Measurements from ENCODE around the gene DCTN3.

Gene DCTN3

GRCh38 chr9:34578241-34579103 lies 41.8 kb downstream of the DCTN3 start:
- 11% methylated on average over 12 of the region's 28 CpGs for WGBS
- DNase-seq, result peak; percentile 58
- no peak overlapping the region for H2BK15ac ChIP-seq (ENCODE audit: low read depth, poor library complexity, severe bottlenecking)
- H3K4me1 ChIP-seq (ENCODE audit: control insufficient read depth, insufficient read depth, low read depth, low read length), result peaks cover 12% of the 10 kb centered on the region
- H3K36me3 ChIP-seq (ENCODE audit: control insufficient read depth in 1 of 2, insufficient read depth in 2 of 2, low read depth in 1 of 2, low read length in 2 of 2), result no peaks in the 10 kb centered on the region
- peak overlapping the region; percentile 35 to 41 for H3K4me3 ChIP-seq (ENCODE audit: insufficient read depth in 1 of 2, low read depth in 1 of 2, low read length in 2 of 2)
- no peaks in the 10 kb centered on the region for H3K9me3 ChIP-seq (ENCODE audit: control insufficient read depth, low read length)
- H2BK120ac ChIP-seq (ENCODE audit: low read depth, low read length), result no peak overlapping the region
- no peak overlapping the region for H2BK5ac ChIP-seq (ENCODE audit: low read depth, low read length, poor library complexity, severe bottlenecking)
- no peak overlapping the region for H2BK12ac ChIP-seq (ENCODE audit: low read length in 2 of 2)
- H3K27me3 ChIP-seq (ENCODE audit: control insufficient read depth in 1 of 2, insufficient read depth in 1 of 2, low read length in 2 of 2), result peaks cover 74 to 95% of the 10 kb centered on the region in 2 experiments
- H3K23ac ChIP-seq (ENCODE audit: low read length in 2 of 2), result peak overlapping the region in 1 of 2 experiments; percentile 94
- no peak overlapping the region for H3K4ac ChIP-seq (ENCODE audit: low read depth in 1 of 2, low read length in 2 of 2)
- no peak overlapping the region for H4K8ac ChIP-seq (ENCODE audit: low read length)
- H4K91ac ChIP-seq (ENCODE audit: low read length), result no peak overlapping the region
- no peak overlapping the region for H2AK5ac ChIP-seq (ENCODE audit: low read length, severe bottlenecking)
- H2AFZ ChIP-seq (ENCODE audit: low read depth, low read length), result no peak overlapping the region
- H3K18ac ChIP-seq (ENCODE audit: low read depth in 1 of 2, low read length in 2 of 2), result no peak overlapping the region
- H3K14ac ChIP-seq (ENCODE audit: low read length in 2 of 2), result no peak overlapping the region
- peak overlapping the region; percentile 45 for H3K9ac ChIP-seq (ENCODE audit: low read length)
- peak overlapping the region; percentile 66 for H3K4me2 ChIP-seq (ENCODE audit: low read length, poor library complexity, severe bottlenecking)
- H3K79me1 ChIP-seq (replicated peaks; ENCODE audit: low read length, poor library complexity, severe bottlenecking), result no peaks in the 10 kb centered on the region
- H3K27ac ChIP-seq (ENCODE audit: low read length, poor library complexity, severe bottlenecking), result no peak overlapping the region

GRCh38 chr9:34577400-34578240 lies 42.7 kb downstream of the DCTN3 start:
- Histone ChIP-seq H3K36me3 (ENCODE audit: control insufficient read depth in 1 of 2, insufficient read depth in 2 of 2, low read depth in 1 of 2, low read length in 2 of 2) (no peaks in the 10 kb centered on the region), H3K9me3 (ENCODE audit: control insufficient read depth, low read length) (no peaks in the 10 kb centered on the region), H2BK15ac (ENCODE audit: low read depth, poor library complexity, severe bottlenecking) (no peak overlapping the region), H2BK5ac (ENCODE audit: low read depth, low read length, poor library complexity, severe bottlenecking) (no peak overlapping the region), H3K4me3 (ENCODE audit: insufficient read depth in 1 of 2, low read depth in 1 of 2, low read length in 2 of 2) (peak overlapping the region; percentile 35 to 41), H3K27me3 (ENCODE audit: control insufficient read depth in 1 of 2, insufficient read depth in 1 of 2, low read length in 2 of 2) (peaks cover 65 to 95% of the 10 kb centered on the region in 2 experiments), H3K27ac (ENCODE audit: low read length, poor library complexity, severe bottlenecking) (no peak overlapping the region), H2BK12ac (ENCODE audit: low read length in 2 of 2) (peak overlapping the region in 1 of 2 experiments; percentile 24), H4K91ac (ENCODE audit: low read length) (no peak overlapping the region), H2AFZ (ENCODE audit: low read depth, low read length) (no peak overlapping the region), H4K8ac (ENCODE audit: low read length) (no peak overlapping the region), H3K14ac (ENCODE audit: low read length in 2 of 2) (no peak overlapping the region), H3K4ac (ENCODE audit: low read depth in 1 of 2, low read length in 2 of 2) (no peak overlapping the region), H3K4me2 (ENCODE audit: low read length, poor library complexity, severe bottlenecking) (peak overlapping the region; percentile 66), H3K79me1 (replicated peaks; ENCODE audit: low read length, poor library complexity, severe bottlenecking) (no peaks in the 10 kb centered on the region), H3K23ac (ENCODE audit: low read length in 2 of 2) (peak overlapping the region in 1 of 2 experiments; percentile 34), H2AK5ac (ENCODE audit: low read length, severe bottlenecking) (no peak overlapping the region), H3K4me1 (ENCODE audit: control insufficient read depth, insufficient read depth, low read depth, low read length) (peaks cover 12% of the 10 kb centered on the region), H3K18ac (ENCODE audit: low read depth in 1 of 2, low read length in 2 of 2) (no peak overlapping the region), H3K9ac (ENCODE audit: low read length) (peak overlapping the region; percentile 45), H2BK120ac (ENCODE audit: low read depth, low read length) (no peak overlapping the region)
- WGBS, result 1% methylated on average over 36 of the region's 62 CpGs
- DNase-seq, result no peak

- Histone ChIP-seq H2BK15ac (ENCODE audit: low read depth, poor library complexity, severe bottlenecking) (no peak overlapping the region), H4K91ac (ENCODE audit: low read length) (no peak overlapping the region), H3K4ac (ENCODE audit: low read depth in 1 of 2, low read length in 2 of 2) (no peak overlapping the region), H2AFZ (ENCODE audit: low read depth, low read length) (no peak overlapping the region), H3K79me1 (replicated peaks; ENCODE audit: low read length, poor library complexity, severe bottlenecking) (no peaks in the 10 kb centered on the region), H3K4me2 (ENCODE audit: low read length, poor library complexity, severe bottlenecking) (no peak overlapping the region), H3K23ac (ENCODE audit: low read length in 2 of 2) (peak overlapping the region in 1 of 2 experiments; percentile 34), H2BK12ac (ENCODE audit: low read length in 2 of 2) (no peak overlapping the region), H3K9me3 (ENCODE audit: control insufficient read depth, low read length) (no peaks in the 10 kb centered on the region), H3K27me3 (ENCODE audit: control insufficient read depth in 1 of 2, insufficient read depth in 1 of 2, low read length in 2 of 2) (peaks cover 62 to 93% of the 10 kb centered on the region in 2 experiments), H3K14ac (ENCODE audit: low read length in 2 of 2) (no peak overlapping the region), H3K18ac (ENCODE audit: low read depth in 1 of 2, low read length in 2 of 2) (no peak overlapping the region), H3K9ac (ENCODE audit: low read length) (no peak overlapping the region), H3K4me3 (ENCODE audit: insufficient read depth in 1 of 2, low read depth in 1 of 2, low read length in 2 of 2) (peak overlapping the region in 1 of 2 experiments; percentile 7), H2AK5ac (ENCODE audit: low read length, severe bottlenecking) (no peak overlapping the region), H3K36me3 (ENCODE audit: control insufficient read depth in 1 of 2, insufficient read depth in 2 of 2, low read depth in 1 of 2, low read length in 2 of 2) (no peaks in the 10 kb centered on the region), H3K27ac (ENCODE audit: low read length, poor library complexity, severe bottlenecking) (no peak overlapping the region), H2BK120ac (ENCODE audit: low read depth, low read length) (no peak overlapping the region), H3K4me1 (ENCODE audit: control insufficient read depth, insufficient read depth, low read depth, low read length) (peaks cover 12% of the 10 kb centered on the region), H2BK5ac (ENCODE audit: low read depth, low read length, poor library complexity, severe bottlenecking) (no peak overlapping the region), H4K8ac (ENCODE audit: low read length) (no peak overlapping the region)
- DNase-seq, result no peak
- WGBS, result 39% methylated on average over 14 of the region's 14 CpGs
Observed at GRCh38 chr9:34576597-34577399, 43.5 kb downstream of the DCTN3 start.
